NCI-H460 (cell line): Measurements from ENCODE around the gene CCDC184. TPM values are rescaled to one million over a fixed set of nuclear protein-coding genes. Genes with fewer than 3 reads are reported as not detected.
"Not testable (repeated sequence)": the region's sequence is repeated elsewhere in the genome, so short reads cannot be mapped to it uniquely, and the experiment has no call there.

Experiments
- DNase-seq: peaks from one replicate; pipeline ENCODE4 v3.0.0-alpha.2; 2016; ENCODE audit warnings: low read depth; ENCODE audit errors: extremely low read depth
- total RNA-seq: library from RNA; depleted of rRNA; stranded (reverse); fragments of >200 nt; shearing (Covaris generic); gene quantifications from 2 replicates; pipeline ENCODE4 v1.2.3, GENCODE V29; 2014; rRNA removed

CCDC184 gene
- total RNA-seq, 1 experiment from 2014 or later: 0.45 TPM

DNA sequence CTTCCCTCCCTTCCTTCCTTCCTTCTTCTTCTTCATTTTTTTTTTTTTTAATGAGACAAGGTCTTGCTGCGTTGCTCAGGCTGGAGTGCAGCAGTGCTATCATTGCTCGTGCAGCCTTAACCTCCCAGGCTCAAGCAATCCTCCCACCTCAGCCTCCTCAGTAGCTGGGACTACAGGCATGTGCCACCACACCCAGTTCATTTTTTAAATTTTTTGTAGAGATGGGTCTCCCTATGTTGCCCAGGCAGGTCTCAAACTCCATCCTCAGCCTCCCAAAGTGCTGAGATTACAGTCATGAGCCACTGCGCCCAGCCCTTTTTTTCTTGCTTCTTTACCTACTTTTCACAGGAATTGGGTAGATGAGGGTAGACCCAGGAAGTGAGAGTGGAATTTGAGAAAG lies 18.1 kb downstream of the CCDC184 start:
- no peak for DNase-seq

DNA sequence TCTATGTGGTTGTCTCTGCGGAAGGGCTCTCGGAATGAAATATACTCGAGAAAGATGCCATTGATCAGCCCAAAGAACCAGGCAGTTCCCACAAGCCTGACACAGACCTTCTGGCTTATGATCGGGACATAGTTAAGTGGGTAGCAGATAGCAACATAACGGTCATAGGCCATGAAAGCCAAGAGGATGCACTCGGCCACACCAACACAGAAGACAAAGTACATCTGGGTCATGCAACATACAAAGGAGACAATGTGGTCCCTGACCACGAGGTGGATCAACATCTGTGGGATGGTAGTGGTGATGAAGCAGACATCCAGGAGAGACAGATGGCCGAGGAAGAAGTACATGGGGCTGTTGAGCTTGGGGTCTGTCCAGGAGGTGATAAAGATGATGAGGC lies 19.3 kb downstream of the CCDC184 start:
- DNase-seq: no peak

DNA sequence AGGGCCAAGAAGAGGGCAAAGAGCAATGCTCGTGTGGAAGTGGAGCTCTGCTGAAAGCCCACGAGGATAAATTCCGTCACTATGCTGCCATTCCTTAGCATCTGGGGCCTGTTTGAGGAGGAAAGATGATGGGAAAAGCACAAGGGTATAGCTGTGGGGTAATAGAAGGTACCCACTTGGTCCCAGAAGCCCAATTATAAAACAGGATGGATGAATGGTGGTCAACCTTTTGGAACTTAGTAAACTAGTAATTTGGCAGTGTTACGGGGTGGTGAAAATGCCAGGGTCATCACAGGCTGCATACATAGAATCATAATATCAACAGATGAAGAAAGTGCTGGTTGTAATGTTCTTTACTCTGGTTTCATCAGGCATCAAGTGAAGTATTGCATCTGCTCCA lies 19.7 kb downstream of the CCDC184 start, which contains the start of gene OR10AD1:
TSS of gene OR10AD1 (minus strand) at position 101 of the 400 bp plus-strand sequence. CDS start at position 101, 0 bp downstream.
- DNase-seq: no peak

DNA sequence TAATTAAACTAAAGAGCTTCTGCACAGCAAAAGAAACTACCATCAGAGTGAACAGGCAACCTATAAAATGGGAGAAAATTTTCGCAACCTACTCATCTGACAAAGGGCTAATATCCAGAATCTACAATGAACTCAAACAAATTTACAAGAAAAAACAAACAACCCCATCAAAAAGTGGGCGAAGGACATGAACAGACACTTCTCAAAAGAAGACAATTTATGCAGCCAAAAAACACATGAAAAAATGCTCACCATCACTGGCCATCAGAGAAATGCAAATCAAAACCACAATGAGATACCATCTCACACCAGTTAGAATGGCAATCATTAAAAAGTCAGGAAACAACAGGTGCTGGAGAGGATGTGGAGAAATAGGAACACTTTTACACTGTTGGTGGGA lies 26.1 kb downstream of the CCDC184 start:
- DNase-seq: not testable (repeated sequence)

DNA sequence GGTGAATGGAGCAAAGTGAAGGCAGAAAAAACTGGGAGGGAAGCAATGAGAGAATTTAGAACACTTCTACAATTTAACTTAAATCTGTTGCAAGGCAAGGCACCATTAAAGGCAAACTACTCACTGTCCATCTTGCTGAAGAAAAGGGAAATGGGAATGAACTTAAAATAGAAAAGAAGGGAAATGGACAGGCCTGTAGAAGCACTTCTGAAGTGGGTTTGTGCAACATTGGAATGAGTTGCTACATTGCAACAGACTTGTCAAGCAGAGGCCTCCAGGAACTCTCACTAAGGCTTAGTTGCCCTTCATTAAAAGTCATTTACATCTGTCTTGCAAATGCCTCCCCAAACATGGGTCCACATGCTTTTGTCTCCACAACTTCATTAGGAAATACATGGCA lies 33.3 kb downstream of the CCDC184 start:
- no peak for DNase-seq

DNA sequence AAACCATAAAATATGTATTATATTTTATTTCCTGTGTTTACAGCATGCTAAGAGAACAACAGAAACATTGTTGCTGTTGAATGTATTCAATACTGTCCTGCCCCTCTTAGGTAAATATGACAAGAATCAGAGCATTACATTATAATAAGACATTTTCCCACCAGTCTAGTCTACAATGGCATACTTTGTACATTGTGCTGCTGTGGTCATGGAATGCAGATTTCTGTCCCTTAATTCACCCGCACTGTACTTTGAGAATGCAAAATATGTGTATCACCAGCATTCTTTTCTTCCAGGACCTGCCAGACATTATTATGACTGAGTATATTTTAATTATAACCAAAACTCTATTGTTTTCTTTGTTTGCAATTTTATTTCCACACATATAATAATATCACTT lies 36.2 kb downstream of the CCDC184 start:
- no peak for DNase-seq

DNA sequence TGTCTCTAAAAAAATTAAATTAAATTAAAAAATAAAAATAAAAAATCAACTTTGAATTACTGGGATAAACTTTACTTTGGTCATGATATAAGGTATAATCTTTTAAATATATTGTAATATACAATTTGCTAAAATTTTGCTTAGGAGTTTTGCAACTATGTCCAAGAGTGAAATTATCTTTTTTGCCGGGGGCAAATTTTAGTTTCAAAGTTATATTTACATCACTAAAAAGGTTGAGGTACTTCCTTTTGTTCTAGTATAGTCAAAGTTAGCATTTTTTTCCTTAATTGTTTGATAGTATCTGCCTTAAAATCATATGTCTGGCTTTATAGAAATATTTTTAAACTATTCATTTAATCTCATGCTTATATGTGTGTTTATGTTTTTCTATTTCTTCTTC lies 37.3 kb downstream of the CCDC184 start:
- no peak for DNase-seq

DNA sequence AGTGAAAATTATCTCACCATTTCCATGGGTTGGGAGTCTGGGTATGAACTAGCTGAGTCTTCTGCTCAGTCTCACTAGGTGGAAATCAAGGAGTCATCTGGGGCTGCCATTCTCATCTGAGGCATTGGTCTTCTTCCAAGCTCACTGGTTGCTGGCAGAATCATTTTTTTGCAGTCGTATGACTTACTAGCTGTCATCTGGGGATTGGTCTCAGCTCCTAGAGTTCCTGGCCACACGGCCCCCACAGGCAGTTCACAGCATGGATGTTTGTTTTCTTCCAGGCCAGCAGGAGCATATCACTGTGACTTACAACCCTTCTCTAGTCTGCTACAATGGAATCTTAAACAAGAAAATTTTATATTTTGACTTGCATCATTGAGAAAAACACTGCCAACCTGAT lies 38.2 kb downstream of the CCDC184 start:
- DNase-seq: no peak

DNA sequence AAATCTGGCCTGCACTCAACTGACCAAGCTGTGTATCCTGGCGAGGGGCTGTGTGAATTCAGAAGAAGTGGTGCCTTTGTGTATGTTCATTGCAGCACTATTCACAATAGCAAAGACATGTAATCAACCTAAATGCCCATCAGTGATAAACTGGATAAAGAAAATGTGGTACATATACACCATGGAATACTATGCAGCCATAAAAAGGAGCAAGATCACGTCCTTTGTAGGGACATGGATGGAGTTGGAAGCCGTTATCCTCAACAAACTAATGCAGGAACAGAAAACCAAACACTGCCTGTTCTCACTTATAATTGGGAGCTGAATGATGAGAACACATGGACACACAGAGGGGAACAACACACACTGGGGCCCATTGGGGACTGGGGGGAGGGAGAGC lies 41.1 kb downstream of the CCDC184 start:
- DNase-seq: not testable (repeated sequence)

DNA sequence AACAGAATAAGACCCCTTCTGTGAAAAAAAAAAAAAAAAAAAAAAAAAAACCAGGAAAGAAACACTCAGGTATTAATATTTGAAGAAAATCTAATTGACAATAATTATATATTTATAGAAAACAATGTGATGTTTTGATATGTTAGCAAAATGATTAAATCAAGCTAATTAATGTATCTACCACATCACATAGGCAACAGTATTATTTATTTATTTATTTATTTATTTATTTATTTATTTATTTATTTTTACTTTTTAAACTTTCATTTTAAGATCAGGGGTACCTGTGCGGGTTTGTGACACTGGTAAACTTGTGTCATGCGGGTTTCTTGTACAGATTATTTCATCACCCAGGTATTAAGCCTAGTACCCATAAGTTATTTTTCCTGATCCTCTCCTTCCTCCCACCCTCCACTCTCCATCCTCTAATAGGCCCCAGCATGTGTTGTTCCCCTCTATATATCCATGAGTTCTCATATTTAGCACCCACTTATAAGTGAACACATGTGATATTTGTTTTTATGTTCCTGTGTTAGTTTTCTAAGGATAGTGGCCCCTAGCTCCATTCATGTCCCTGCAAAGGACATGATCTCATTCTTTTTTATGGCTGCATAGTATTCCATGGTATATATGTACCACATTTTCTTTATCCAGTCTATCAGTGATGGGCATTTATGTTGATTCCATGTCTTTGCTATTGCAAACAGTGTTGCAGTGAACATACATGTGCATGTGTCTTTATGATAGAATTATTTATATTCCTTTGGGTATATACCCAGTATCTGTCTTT lies 47.9 kb downstream of the CCDC184 start:
- DNase-seq: not testable (repeated sequence)

Other genes starting within 250 kb of the CCDC184 start
- 191 and 195 TPM in 2 replicates for gene TMEM106C, start 220.0 kb upstream of the CCDC184 start, total RNA-seq
- gene COL2A1, start 179.2 kb upstream of the CCDC184 start, total RNA-seq: 4.0 and 4.8 TPM in 2 replicates
- gene SENP1, start 77.6 kb upstream of the CCDC184 start, total RNA-seq: 27.3 and 30.2 TPM in 2 replicates
- gene PFKM, start 64.3 kb upstream of the CCDC184 start, total RNA-seq: 86.0 and 103 TPM in 2 replicates
- gene ASB8, start 26.1 kb upstream of the CCDC184 start, total RNA-seq: 20.5 and 27.2 TPM in 2 replicates
- gene OR10AD1, start 19.6 kb downstream of the CCDC184 start, total RNA-seq: not detected in 2 replicates
- gene ZNF641, start 167.3 kb downstream of the CCDC184 start, total RNA-seq: 5.1 and 7.4 TPM in 2 replicates